GM12864 (cell line): Measurements from ENCODE around the gene MYCBP.

Source experiments
- DNase-seq: peaks from one replicate; pipeline ENCODE4 v3.0.0-alpha.2; 2011; ENCODE audit warnings: low read depth
- H3K4me3 ChIP-seq: 2 replicates; pipeline ENCODE4 v1.5.1; 2011; ENCODE audit warnings: mild to moderate bottlenecking, low read depth, low read length, control low read depth
- TF ChIP-seq, protein P1 (sequence below): IDR thresholded peaks from 2 replicates; pipeline ENCODE4 v1.5.1; 2011; ENCODE audit warnings: low read depth, mild to moderate bottlenecking, moderate library complexity, low read length, control low read depth, inconsistent platforms; ENCODE audit errors: missing control alignments

Gene MYCBP

DNA sequence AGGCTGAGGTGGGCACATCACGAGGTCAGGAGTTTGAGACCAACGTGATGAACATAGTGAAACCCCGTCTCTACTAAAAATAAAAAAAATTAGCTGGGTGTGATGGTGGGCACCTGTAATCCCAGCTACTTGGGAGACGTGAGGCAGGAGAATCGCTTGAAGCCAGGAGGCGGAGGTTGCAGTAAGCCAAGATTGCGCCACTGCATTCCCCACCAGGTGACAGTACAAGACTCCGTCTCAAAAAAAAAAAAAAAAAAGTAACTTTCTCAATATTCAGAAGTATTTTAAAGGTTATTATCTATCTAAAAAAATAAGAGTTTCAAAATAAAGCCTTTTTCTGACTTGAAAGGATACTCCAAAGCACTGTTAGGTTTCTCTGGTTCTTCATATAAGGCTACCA, 5.9 kb downstream of the MYCBP start:
- no peak for DNase-seq

GRCh38 chr1:38865112-38865715, 7.9 kb downstream of the MYCBP start:
- no peak for DNase-seq
- no peak overlapping the region for H3K4me3 ChIP-seq
- TF ChIP-seq, protein P1, sequence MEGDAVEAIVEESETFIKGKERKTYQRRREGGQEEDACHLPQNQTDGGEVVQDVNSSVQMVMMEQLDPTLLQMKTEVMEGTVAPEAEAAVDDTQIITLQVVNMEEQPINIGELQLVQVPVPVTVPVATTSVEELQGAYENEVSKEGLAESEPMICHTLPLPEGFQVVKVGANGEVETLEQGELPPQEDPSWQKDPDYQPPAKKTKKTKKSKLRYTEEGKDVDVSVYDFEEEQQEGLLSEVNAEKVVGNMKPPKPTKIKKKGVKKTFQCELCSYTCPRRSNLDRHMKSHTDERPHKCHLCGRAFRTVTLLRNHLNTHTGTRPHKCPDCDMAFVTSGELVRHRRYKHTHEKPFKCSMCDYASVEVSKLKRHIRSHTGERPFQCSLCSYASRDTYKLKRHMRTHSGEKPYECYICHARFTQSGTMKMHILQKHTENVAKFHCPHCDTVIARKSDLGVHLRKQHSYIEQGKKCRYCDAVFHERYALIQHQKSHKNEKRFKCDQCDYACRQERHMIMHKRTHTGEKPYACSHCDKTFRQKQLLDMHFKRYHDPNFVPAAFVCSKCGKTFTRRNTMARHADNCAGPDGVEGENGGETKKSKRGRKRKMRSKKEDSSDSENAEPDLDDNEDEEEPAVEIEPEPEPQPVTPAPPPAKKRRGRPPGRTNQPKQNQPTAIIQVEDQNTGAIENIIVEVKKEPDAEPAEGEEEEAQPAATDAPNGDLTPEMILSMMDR, result no peak

More for the DNA sequence above, 5.9 kb downstream of the MYCBP start:
- no peak overlapping the region for H3K4me3 ChIP-seq
- TF ChIP-seq, protein P1, result no peak

GRCh38 chr1:38860454-38860795, 12.7 kb downstream of the MYCBP start:
- no peak for DNase-seq
- H3K4me3 ChIP-seq, result peak overlapping the region; percentile 96
- TF ChIP-seq, protein P1, result no peak

DNA sequence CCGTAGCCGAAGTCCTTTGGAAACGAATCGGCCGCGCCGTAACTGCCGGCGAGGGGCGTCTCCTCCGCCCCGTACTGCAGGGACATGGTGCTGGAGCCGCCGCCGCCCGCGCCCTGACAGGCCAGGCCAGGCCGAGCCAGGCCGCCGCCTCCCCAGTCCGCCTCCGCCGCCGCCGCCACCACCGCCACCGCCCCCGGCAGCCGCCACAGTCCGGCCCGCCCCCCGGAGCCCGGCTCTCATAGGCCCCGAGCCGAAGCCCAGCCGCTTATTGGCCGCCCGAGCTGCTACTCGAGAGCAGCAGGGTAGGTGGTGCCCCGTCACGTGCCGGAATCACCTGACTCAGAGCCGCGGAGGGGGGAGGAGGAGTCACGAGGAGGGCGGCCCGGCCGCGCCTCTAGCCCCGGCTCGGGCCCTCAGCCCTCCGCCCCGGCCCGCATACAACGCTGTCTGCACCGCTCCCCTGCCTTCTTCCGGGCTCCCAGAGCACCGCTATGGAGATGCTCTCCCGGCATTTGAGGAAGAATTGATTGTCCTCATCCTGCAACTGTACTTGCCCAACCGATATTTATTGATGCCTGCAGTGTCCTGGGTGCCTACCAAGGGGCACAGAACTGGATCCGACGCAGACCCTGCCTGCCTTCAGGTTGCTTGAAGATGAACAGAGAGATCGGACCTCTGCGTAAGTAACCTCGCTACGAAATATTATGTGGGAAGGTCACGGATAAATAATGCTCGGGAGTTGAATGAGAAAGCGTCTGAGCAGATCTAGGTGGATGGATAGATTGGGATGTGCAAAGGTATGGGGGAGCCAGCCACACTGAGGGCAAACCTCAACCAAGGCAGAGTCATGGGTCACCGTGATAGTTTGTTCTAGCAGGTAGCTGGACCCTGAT, 13.3 kb downstream of the MYCBP start, which contains the start of gene RRAGC:
Gene RRAGC, minus strand, starts transcription at position 212 of the 893 bp plus-strand sequence. Its CDS starts 126 bp downstream, at position 86.
- DNase-seq, result peak; percentile 81
- TF ChIP-seq, protein P1, result no peak
- H3K4me3 ChIP-seq, result peak within 1 kb of the TSS; percentile 96

DNA sequence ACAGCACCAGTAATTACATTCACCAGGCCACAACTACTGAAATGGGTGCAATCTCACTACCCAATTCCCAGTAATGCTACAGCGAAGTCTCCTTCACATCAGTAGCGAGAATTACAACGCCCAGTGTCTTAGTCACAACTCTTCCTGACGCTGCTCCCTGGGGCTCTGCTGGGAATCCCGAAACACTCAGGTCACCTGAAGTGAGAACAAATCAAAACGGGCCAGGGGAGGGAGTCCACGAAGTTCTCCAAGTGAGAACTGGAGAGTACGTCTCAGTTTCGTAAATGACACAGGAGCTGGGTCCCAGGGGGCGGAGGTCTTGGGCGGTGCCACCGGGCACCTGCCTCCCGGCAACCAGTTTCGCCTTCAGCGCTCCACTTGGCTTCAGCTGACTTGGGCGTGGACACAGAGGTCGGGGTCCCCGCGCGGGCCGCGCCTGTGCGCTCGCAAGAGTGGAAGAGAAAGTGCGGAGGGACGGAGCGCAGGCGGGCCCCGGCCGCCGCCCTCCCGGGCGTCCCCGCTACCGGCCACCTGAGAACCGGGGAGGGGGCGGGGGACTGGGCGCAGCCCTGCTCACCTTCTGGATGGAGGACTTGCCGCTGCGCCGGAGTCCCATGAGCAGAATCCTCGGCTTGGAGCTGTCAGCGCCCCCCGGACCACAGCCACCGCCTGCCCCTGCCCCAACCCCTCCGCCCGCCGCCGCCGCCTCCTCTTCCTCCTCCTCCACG, 14.2 kb downstream of the MYCBP start:
- DNase-seq, result peak; percentile 34
- H3K4me3 ChIP-seq, result peak overlapping the region; percentile 69
- TF ChIP-seq, protein P1, result no peak

GRCh38 chr1:38852780-38853179, 20.4 kb downstream of the MYCBP start:
- DNase-seq, result peak; percentile 48
- TF ChIP-seq, protein P1, result no peak
- H3K4me3 ChIP-seq, result no peak overlapping the region
